Erythroblast (primary cell): ENCODE measurements around the gene SIN3B.

Experiments
- GATA1 ChIP-seq: IDR thresholded peaks from 2 replicates; pipeline ENCODE4 v1.6.1; 2011; ENCODE audit warnings: low read depth, mild to moderate bottlenecking, control low read depth, low read length, moderate library complexity
- POLR2A ChIP-seq: IDR thresholded peaks from 2 replicates; pipeline ENCODE4 v1.6.1; 2011; ENCODE audit warnings: mild to moderate bottlenecking, low read length

DNA sequence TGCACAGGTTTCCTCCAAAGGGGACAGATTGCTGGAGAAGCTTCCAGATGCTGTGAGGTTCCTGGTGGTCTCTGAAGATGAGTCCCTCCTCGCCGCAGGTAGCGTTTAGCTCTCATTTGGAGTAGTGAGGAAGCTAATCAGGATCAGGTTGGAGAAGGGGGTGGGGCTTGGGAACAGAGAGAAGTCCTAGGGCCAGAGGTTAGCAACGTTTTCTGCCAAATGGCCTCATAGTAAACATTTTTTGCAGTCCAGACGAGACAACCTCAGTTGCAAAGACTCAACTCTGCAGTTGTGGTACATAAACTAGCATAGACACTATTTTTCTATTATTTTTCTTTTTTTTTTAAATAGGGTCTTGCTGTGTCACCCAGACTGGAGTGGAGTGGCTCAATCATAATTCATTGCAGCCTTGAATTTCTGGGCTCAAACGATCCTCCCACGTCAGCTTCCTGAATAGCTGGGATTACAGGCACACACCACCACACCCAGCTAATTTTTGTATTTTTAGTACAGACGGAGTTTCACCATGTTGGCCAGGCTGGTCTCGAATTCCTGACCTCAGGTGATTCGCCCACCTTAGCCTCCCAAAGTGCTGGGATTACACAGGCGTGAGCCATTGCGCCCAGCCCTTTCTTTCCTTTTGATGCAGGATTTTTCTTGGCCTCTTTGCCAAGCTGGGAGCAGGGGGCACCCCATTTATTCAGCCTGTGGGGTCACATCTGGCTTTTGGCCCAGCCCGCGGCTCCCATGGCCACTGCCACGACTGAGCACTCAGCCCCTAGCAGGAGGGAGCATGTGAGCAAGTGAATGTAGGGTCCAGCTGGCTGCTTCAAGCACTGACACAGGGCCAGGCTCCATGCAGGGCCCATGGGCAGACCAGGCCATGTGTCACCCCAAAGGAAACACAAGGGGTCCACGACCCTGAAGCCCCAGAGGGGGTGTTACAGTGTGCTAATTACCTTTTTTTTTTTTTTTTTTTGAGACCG is 34.4 kb upstream of the SIN3B start:
- no peak for TF ChIP-seq POLR2A
- no peak for TF ChIP-seq GATA1
